Smooth muscle cell (in vitro differentiated cells): ENCODE measurements around the gene KCTD21. TPM values are rescaled to one million over a fixed set of nuclear protein-coding genes. Genes with fewer than 3 reads are reported as not detected.

ENCODE experiments used
- DNase-seq: peaks from one replicate; lab custom pipeline; 2025; ENCODE audit not compliant: unreplicated experiment; lab: John Stamatoyannopoulos, UW
- H2AFZ ChIP-seq: fragments of 200-600 bp; sonication (generic); 2 replicates; pipeline ENCODE4 v1.6.0; 2016; ENCODE audit warnings: antibody characterized with exemption, low read depth, mild to moderate bottlenecking
- H3F3A ChIP-seq: fragments of 200-600 bp; sonication (generic); 2 replicates; pipeline ENCODE4 v1.6.0; 2017; ENCODE audit warnings: antibody characterized with exemption, low read depth
- H3K27ac ChIP-seq: fragments of 200-600 bp; sonication (generic); 2 replicates; pipeline ENCODE4 v1.5.1; 2016; ENCODE audit warnings: low read depth, mild to moderate bottlenecking
- H3K27me3 ChIP-seq: fragments of 200-600 bp; sonication (generic); 2 replicates; pipeline ENCODE4 v1.6.1; 2016; ENCODE audit warnings: low read depth, mild to moderate bottlenecking
- H3K36me3 ChIP-seq: fragments of 200-600 bp; sonication (generic); 2 replicates; pipeline ENCODE4 v1.5.1; 2016; ENCODE audit warnings: low read depth
- H3K4me1 ChIP-seq: fragments of 200-600 bp; sonication (generic); 2 replicates; pipeline ENCODE4 v1.5.1; 2016; ENCODE audit warnings: low read depth
- H3K4me2 ChIP-seq: fragments of 200-600 bp; sonication (generic); 2 replicates; pipeline ENCODE4 v1.6.0; 2016; ENCODE audit warnings: mild to moderate bottlenecking
- H3K4me3 ChIP-seq: fragments of 200-600 bp; sonication (generic); 2 replicates; pipeline ENCODE4 v1.5.1; 2016; ENCODE audit warnings: mild to moderate bottlenecking
- H3K79me2 ChIP-seq: fragments of 200-600 bp; sonication (generic); 2 replicates; pipeline ENCODE4 v1.6.0; 2016; ENCODE audit warnings: low read depth, mild to moderate bottlenecking
- H3K9ac ChIP-seq: fragments of 200-600 bp; sonication (generic); 2 replicates; pipeline ENCODE4 v1.6.0; 2016; ENCODE audit warnings: low read depth
- H3K9me3 ChIP-seq: fragments of 200-600 bp; sonication (generic); replicated peaks from 2 replicates; pipeline ENCODE4 v1.5.1; 2016; ENCODE audit warnings: low read depth
- H4K20me1 ChIP-seq: fragments of 200-600 bp; sonication (generic); 2 replicates; pipeline ENCODE4 v1.6.0; 2016; ENCODE audit warnings: low read depth
- CTCF ChIP-seq: fragments of 200-600 bp; sonication (generic); IDR thresholded peaks from 2 replicates; pipeline ENCODE4 v1.5.1; 2017; ENCODE audit warnings: borderline replicate concordance, mild to moderate bottlenecking, antibody characterized with exemption; ENCODE audit not compliant: insufficient read depth, poor library complexity, severe bottlenecking
- WGBS: methylation state at CpG from one replicate; pipeline ENCODE4 v1.1.7; 2016; ENCODE audit warnings: low lambda C conversion rate; 5-methylcytosine and 5-hydroxymethylcytosine counted together
- polyA plus RNA-seq: library from polyadenylated mRNA; unstranded; fragments of >200 nt; fragmentation: Nextera tagmentation; extraction: Ambion mirVana; gene quantifications from 2 replicates; pipeline ENCODE4 v1.2.1, GENCODE V29; 2016
- total RNA-seq: library from RNA; depleted of rRNA; stranded (reverse); fragments of >200 nt; gene quantifications from 2 replicates; pipeline ENCODE4 v1.2.3, GENCODE V29; 2014

KCTD21 gene
- total and polyA plus RNA-seq, 2 experiments from 2014 or later: 4.9 to 23.5 TPM

GRCh38 chr11:78150346-78150745 lies 38.1 kb downstream of the KCTD21 start:
- Histone ChIP-seq H3K4me1 (no peaks in the 10 kb centered on the region), H3K9ac (no peak overlapping the region), H2AFZ (no peak overlapping the region), H3K79me2 (no peaks in the 10 kb centered on the region), H4K20me1 (no peaks in the 10 kb centered on the region), H3K9me3 (no peaks in the 10 kb centered on the region), H3K4me3 (no peak overlapping the region), H3K27me3 (no peaks in the 10 kb centered on the region), H3F3A (no peaks in the 10 kb centered on the region), H3K36me3 (no peaks in the 10 kb centered on the region), H3K4me2 (no peak overlapping the region), H3K27ac (no peak overlapping the region)
- no peak for TF ChIP-seq CTCF
- DNase-seq: no peak
- WGBS: 89% methylated on average over 4 of the region's 4 CpGs

GRCh38 chr11:78149646-78150045 lies 38.8 kb downstream of the KCTD21 start:
- no peaks in the 10 kb centered on the region for H3F3A ChIP-seq
- no peaks in the 10 kb centered on the region for H3K4me1 ChIP-seq
- no peak overlapping the region for H2AFZ ChIP-seq
- H3K27me3 ChIP-seq: no peaks in the 10 kb centered on the region
- H3K4me3 ChIP-seq: no peak overlapping the region
- H3K9me3 ChIP-seq: no peaks in the 10 kb centered on the region
- no peak overlapping the region for H3K4me2 ChIP-seq
- WGBS: 38% methylated on average over 1 of the region's 1 CpG
- H3K27ac ChIP-seq: no peak overlapping the region
- H4K20me1 ChIP-seq: no peaks in the 10 kb centered on the region
- H3K79me2 ChIP-seq: no peaks in the 10 kb centered on the region
- H3K36me3 ChIP-seq: no peaks in the 10 kb centered on the region
- TF ChIP-seq CTCF: peak; percentile 13
- no peak overlapping the region for H3K9ac ChIP-seq
- no peak for DNase-seq

- no peaks in the 10 kb centered on the region for H3K4me1 ChIP-seq
- WGBS: 82% methylated on average over 2 of the region's 2 CpGs
- H3K9me3 ChIP-seq: no peaks in the 10 kb centered on the region
- TF ChIP-seq CTCF: no peak
- no peaks in the 10 kb centered on the region for H4K20me1 ChIP-seq
- H3F3A ChIP-seq: no peaks in the 10 kb centered on the region
- H3K27me3 ChIP-seq: no peaks in the 10 kb centered on the region
- no peak overlapping the region for H3K9ac ChIP-seq
- H3K36me3 ChIP-seq: no peaks in the 10 kb centered on the region
- no peak overlapping the region for H3K4me2 ChIP-seq
- H2AFZ ChIP-seq: no peak overlapping the region
- DNase-seq: no peak
- H3K27ac ChIP-seq: no peak overlapping the region
- no peaks in the 10 kb centered on the region for H3K79me2 ChIP-seq
- no peak overlapping the region for H3K4me3 ChIP-seq
Measured at GRCh38 chr11:78147807-78148206, 40.6 kb downstream of the KCTD21 start.

- no peak overlapping the region for H3K9ac ChIP-seq
- H3K27ac ChIP-seq: no peak overlapping the region
- peaks cover 2% of the 10 kb centered on the region for H3K4me1 ChIP-seq
- H3K4me3 ChIP-seq: no peak overlapping the region
- H4K20me1 ChIP-seq: no peaks in the 10 kb centered on the region
- no peaks in the 10 kb centered on the region for H3K79me2 ChIP-seq
- 96% methylated on average over 1 of the region's 1 CpG for WGBS
- no peak for TF ChIP-seq CTCF
- DNase-seq: no peak
- no peak overlapping the region for H3K4me2 ChIP-seq
- no peaks in the 10 kb centered on the region for H3F3A ChIP-seq
- H2AFZ ChIP-seq: no peak overlapping the region
- H3K9me3 ChIP-seq: no peaks in the 10 kb centered on the region
- H3K27me3 ChIP-seq: no peaks in the 10 kb centered on the region
- no peaks in the 10 kb centered on the region for H3K36me3 ChIP-seq
Measured at GRCh38 chr11:78145511-78146025, 42.9 kb downstream of the KCTD21 start.
